Activated CD4-positive, alpha-beta T cell treated with anti-CD3 and anti-CD28 coated beads for 36 hours (primary cell): Measurements from ENCODE around the gene RXRA. TPM values are rescaled to one million over a fixed set of nuclear protein-coding genes. Genes with fewer than 3 reads are reported as not detected.

Experiments used
- ATAC-seq: fragments of 200-7000 bp; cut with Tn5 transposase; one replicate; pipeline ENCODE4 v1.10.0; 2021; ENCODE audit warnings: mild to moderate bottlenecking, moderate library complexity
- CTCF ChIA-PET: fragments of 350-600 bp; sonication (Branson Sonifier 250); formaldehyde crosslinking; loops from one replicate; lab custom pipeline; 2021; ENCODE audit warnings: antibody characterized with exemption; lab: Charles Lee
- POLR2A ChIA-PET: fragments of 350-600 bp; sonication (Branson Sonifier 250); formaldehyde crosslinking; loops from one replicate; lab custom pipeline; 2021; ENCODE audit warnings: antibody characterized with exemption, inconsistent platforms; lab: Charles Lee
- DNase-seq: peaks from one replicate; pipeline ENCODE4 v3.0.0-alpha.2; 2020
- H3K27ac Mint-ChIP-seq: one replicate; pipeline ENCODE4 v1.8.0; 2021; ENCODE audit warnings: mixed read lengths
- H3K27me3 Mint-ChIP-seq: one replicate; pipeline ENCODE4 v1.8.0; 2021; ENCODE audit warnings: mixed read lengths
- H3K36me3 Mint-ChIP-seq: one replicate; pipeline ENCODE4 v1.8.0; 2021; ENCODE audit warnings: low read depth, mixed read lengths
- H3K4me1 Mint-ChIP-seq: one replicate; pipeline ENCODE4 v1.8.0; 2021; ENCODE audit warnings: mixed read lengths
- H3K4me3 Mint-ChIP-seq: one replicate; pipeline ENCODE4 v1.8.0; 2021; ENCODE audit warnings: mild to moderate bottlenecking, moderate library complexity, mixed read lengths
- H3K9me3 Mint-ChIP-seq: one replicate; pipeline ENCODE4 v1.8.0; 2021; ENCODE audit warnings: low read depth, mixed read lengths
- intact Hi-C, 2 experiments: fragments of 100-400 bp; cut with DNase I in 1 of 2; cut with micrococcal nuclease in 1 of 2; formaldehyde crosslinking; loops; one replicate each; pipeline versions ENCODE4 v1.14.2 to v1.15.1; 2022 to 2024; cut with DNase I, micrococcal nuclease
- total RNA-seq, 2 experiments: library from RNA; stranded (reverse); gene quantifications; one replicate each; pipeline ENCODE4 v1.2.3, GENCODE V29; 2021

RXRA gene
- total RNA-seq, 2 experiments from 2014 or later = 17.6 to 20.9 TPM

DNA sequence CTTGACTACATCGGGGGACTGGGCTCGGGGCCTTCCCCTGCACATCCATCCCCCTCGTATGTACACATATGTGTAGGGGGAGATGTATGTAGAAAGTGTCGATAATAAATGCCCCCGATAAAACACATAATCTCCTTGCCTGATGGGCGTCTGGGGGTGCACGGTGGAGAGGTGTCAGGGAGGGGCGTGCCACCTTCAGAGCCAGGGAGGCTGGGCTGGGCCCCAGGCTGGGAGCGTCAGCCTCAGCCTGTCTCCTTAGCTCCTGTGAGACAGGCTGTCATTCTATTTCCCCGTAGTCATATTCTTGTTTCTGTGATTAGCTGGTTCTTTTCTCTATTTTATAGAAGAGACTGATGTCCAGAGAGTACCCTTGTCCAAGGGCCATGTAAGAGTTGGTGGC lies 4.7 kb upstream of the RXRA start:
- ATAC-seq (no peak), DNase-seq (no peak)
- H3K27me3 Mint-ChIP-seq = peaks cover 3% of the 10 kb centered on the region
- H3K4me3 Mint-ChIP-seq = no peak overlapping the region
- intact Hi-C loops = no loop called here
- H3K4me1 Mint-ChIP-seq = peaks cover 3% of the 10 kb centered on the region
- POLR2A ChIA-PET = no interaction called here
- no peak overlapping the region for H3K27ac Mint-ChIP-seq
- H3K9me3 Mint-ChIP-seq = no peaks in the 10 kb centered on the region
- CTCF ChIA-PET = no interaction called here
- no peaks in the 10 kb centered on the region for H3K36me3 Mint-ChIP-seq

- H3K4me1 Mint-ChIP-seq = peaks cover 3% of the 10 kb centered on the region
- ATAC-seq (no peak), DNase-seq (no peak)
- H3K27ac Mint-ChIP-seq = no peak overlapping the region
- ChIA-PET CTCF (no interaction called here), POLR2A (interaction anchor here (0.6 kb wide), 1 partner anchor 66 kb away, joined by 3 read pairs; no protein-coding TSS in a partner anchor)
- peaks cover 3% of the 10 kb centered on the region for H3K27me3 Mint-ChIP-seq
- H3K4me3 Mint-ChIP-seq = no peak overlapping the region
- no peaks in the 10 kb centered on the region for H3K9me3 Mint-ChIP-seq
- intact Hi-C loops = no loop called here
- H3K36me3 Mint-ChIP-seq = no peaks in the 10 kb centered on the region
Observed at GRCh38 chr9:134321946-134322741, 4.1 kb upstream of the RXRA start.

GRCh38 chr9:134322781-134323241 lies 3.4 kb upstream of the RXRA start:
- ATAC-seq (no peak), DNase-seq (no peak)
- H3K9me3 Mint-ChIP-seq = no peaks in the 10 kb centered on the region
- no peaks in the 10 kb centered on the region for H3K36me3 Mint-ChIP-seq
- CTCF ChIA-PET = no interaction called here
- intact Hi-C loops = no loop called here
- H3K4me1 Mint-ChIP-seq = peaks cover 3% of the 10 kb centered on the region
- H3K4me3 Mint-ChIP-seq = no peak overlapping the region
- H3K27me3 Mint-ChIP-seq = peaks cover 5% of the 10 kb centered on the region
- H3K27ac Mint-ChIP-seq = no peak overlapping the region
- POLR2A ChIA-PET = interaction anchor here (0.6 kb wide), 1 partner anchor 65 kb away, joined by 3 read pairs; no protein-coding TSS in a partner anchor

GRCh38 chr9:134323741-134324358 lies 2.4 kb upstream of the RXRA start:
- Mint-ChIP-seq H3K36me3 (no peaks in the 10 kb centered on the region), H3K27me3 (peaks cover 5% of the 10 kb centered on the region), H3K4me3 (no peak overlapping the region), H3K9me3 (no peaks in the 10 kb centered on the region), H3K4me1 (peaks cover 3% of the 10 kb centered on the region), H3K27ac (no peak overlapping the region)
- no peak for DNase-seq
- ChIA-PET CTCF (interaction anchor here (1.0 kb wide), 1 partner anchor 14 kb away, joined by 3 read pairs; no protein-coding TSS in a partner anchor), POLR2A (no interaction called here)
- intact Hi-C loops = loop anchor here in 1 of 2 experiments (1.0 to 2.0 kb wide), 2 partner anchors 67 to 159 kb away; no protein-coding TSS in a partner anchor
- ATAC-seq = no peak

- peak; percentile 55 for ATAC-seq
- Mint-ChIP-seq H3K27ac (no peak overlapping the region), H3K27me3 (peaks cover 5% of the 10 kb centered on the region), H3K4me1 (peaks cover 3% of the 10 kb centered on the region), H3K9me3 (no peaks in the 10 kb centered on the region), H3K36me3 (no peaks in the 10 kb centered on the region), H3K4me3 (no peak overlapping the region)
- ChIA-PET POLR2A (no interaction called here), CTCF (interaction anchor here (0.7 to 1.0 kb wide), 3 partner anchors 10 to 92 kb away, joined by 3 read pairs; no protein-coding TSS in a partner anchor)
- no peak for DNase-seq
- intact Hi-C loops = loop anchor here (1.0 to 5.0 kb wide), 3 partner anchors 66 to 257 kb away; partner anchors contain the start of gene BRD3 (in 1 of the 2)
Observed at GRCh38 chr9:134324359-134325095, 1.7 kb upstream of the RXRA start.

- intact Hi-C loops = loop anchor here (2.0 to 5.0 kb wide), 2 partner anchors 66 to 258 kb away; partner anchors contain the start of gene BRD3 (in 1 of the 2)
- H3K4me1 Mint-ChIP-seq = peaks cover 3% of the 10 kb centered on the region
- no peak overlapping the region for H3K27ac Mint-ChIP-seq
- POLR2A ChIA-PET = no interaction called here
- no peaks in the 10 kb centered on the region for H3K36me3 Mint-ChIP-seq
- DNase-seq = peak; percentile 40
- ATAC-seq = no peak
- peaks cover 5% of the 10 kb centered on the region for H3K27me3 Mint-ChIP-seq
- CTCF ChIA-PET = interaction anchor here (0.6 to 0.9 kb wide), 3 partner anchors 9 to 92 kb away, joined by 3 read pairs; no protein-coding TSS in a partner anchor
- peak overlapping the region; percentile 33 for H3K4me3 Mint-ChIP-seq
- no peaks in the 10 kb centered on the region for H3K9me3 Mint-ChIP-seq
Observed at GRCh38 chr9:134325096-134325812, 1.0 kb upstream of the RXRA start.

GRCh38 chr9:134326724-134327601 lies 708 bp downstream of the RXRA start:
- Mint-ChIP-seq H3K4me1 (peaks cover 3% of the 10 kb centered on the region), H3K27me3 (peaks cover 5% of the 10 kb centered on the region), H3K4me3 (peak overlapping the region; percentile 55), H3K36me3 (no peaks in the 10 kb centered on the region), H3K27ac (no peak overlapping the region), H3K9me3 (no peaks in the 10 kb centered on the region)
- no peak for ATAC-seq
- no peak for DNase-seq
- ChIA-PET POLR2A (no interaction called here), CTCF (interaction anchor here (0.8 to 1.4 kb wide), 3 partner anchors 15 to 116 kb away, joined by 3 to 5 read pairs (median 4); no protein-coding TSS in a partner anchor)
- intact Hi-C loops = loop anchor here (1.0 to 5.0 kb wide), 3 partner anchors 116 to 261 kb away; partner anchors contain the start of gene BRD3 (in 1 of the 2)

DNA sequence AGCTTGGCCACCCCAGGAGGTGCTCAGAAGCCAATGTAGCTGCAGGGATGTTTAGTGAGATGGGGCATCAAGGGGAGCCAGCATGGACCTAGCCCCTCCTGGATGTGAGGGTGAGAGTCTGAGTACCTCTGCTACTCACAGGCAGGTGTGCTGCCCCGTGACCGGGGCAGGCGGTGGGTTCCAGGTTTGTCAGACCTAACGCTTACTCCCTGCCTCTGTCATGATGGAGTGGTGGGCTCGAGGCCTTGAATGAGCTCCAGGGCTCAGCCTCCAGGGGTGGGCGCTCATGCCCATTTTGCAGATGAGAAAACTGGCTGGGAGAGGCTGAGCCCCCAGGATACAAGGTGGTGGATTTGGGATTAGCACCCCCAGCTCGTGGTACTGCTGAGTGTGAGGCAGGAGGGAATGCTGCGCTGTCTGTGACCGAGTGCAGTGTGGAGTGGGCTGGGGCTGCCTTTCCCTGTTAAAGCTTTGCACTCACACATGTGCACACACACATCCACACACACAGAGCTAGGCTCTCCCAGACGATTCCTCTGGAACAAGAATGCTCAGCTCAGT lies 1.5 kb downstream of the RXRA start:
- ChIA-PET POLR2A (no interaction called here), CTCF (interaction anchor here (0.5 to 1.4 kb wide), 6 partner anchors 10 to 433 kb away, joined by 3 to 5 read pairs (median 4); no protein-coding TSS in a partner anchor)
- H3K27ac Mint-ChIP-seq = no peak overlapping the region
- peak overlapping the region; percentile 55 for H3K4me3 Mint-ChIP-seq
- peaks cover 3% of the 10 kb centered on the region for H3K4me1 Mint-ChIP-seq
- peaks cover 5% of the 10 kb centered on the region for H3K27me3 Mint-ChIP-seq
- ATAC-seq (no peak), DNase-seq (no peak)
- intact Hi-C loops = loop anchor here in 1 of 2 experiments (5.0 kb wide), 1 partner anchor 260 kb away; the partner anchor contains the start of gene BRD3
- H3K9me3 Mint-ChIP-seq = no peaks in the 10 kb centered on the region
- no peaks in the 10 kb centered on the region for H3K36me3 Mint-ChIP-seq

GRCh38 chr9:134328341-134328840 lies 2.1 kb downstream of the RXRA start:
- Mint-ChIP-seq H3K4me1 (peaks cover 3% of the 10 kb centered on the region), H3K36me3 (no peaks in the 10 kb centered on the region), H3K27ac (no peak overlapping the region), H3K4me3 (no peak overlapping the region), H3K27me3 (peaks cover 5% of the 10 kb centered on the region), H3K9me3 (no peaks in the 10 kb centered on the region)
- intact Hi-C loops = loop anchor here in 1 of 2 experiments (5.0 kb wide), 1 partner anchor 261 kb away; the partner anchor contains the start of gene BRD3
- DNase-seq (no peak), ATAC-seq (no peak)
- ChIA-PET POLR2A (no interaction called here), CTCF (interaction anchor here (0.8 to 1.4 kb wide), 3 partner anchors 11 to 14 kb away, joined by 3 to 5 read pairs (median 4); no protein-coding TSS in a partner anchor)
